ENCODE results near the gene CLEC18A. TPM values are rescaled to one million over a fixed set of nuclear protein-coding genes. Genes with fewer than 3 reads are reported as not detected.

Gene CLEC18A
- polyA plus RNA-seq, 2 of the 4 experiments (the other 2 are of a cell fraction), result 0.23 TPM; not detected in 1

DNA sequence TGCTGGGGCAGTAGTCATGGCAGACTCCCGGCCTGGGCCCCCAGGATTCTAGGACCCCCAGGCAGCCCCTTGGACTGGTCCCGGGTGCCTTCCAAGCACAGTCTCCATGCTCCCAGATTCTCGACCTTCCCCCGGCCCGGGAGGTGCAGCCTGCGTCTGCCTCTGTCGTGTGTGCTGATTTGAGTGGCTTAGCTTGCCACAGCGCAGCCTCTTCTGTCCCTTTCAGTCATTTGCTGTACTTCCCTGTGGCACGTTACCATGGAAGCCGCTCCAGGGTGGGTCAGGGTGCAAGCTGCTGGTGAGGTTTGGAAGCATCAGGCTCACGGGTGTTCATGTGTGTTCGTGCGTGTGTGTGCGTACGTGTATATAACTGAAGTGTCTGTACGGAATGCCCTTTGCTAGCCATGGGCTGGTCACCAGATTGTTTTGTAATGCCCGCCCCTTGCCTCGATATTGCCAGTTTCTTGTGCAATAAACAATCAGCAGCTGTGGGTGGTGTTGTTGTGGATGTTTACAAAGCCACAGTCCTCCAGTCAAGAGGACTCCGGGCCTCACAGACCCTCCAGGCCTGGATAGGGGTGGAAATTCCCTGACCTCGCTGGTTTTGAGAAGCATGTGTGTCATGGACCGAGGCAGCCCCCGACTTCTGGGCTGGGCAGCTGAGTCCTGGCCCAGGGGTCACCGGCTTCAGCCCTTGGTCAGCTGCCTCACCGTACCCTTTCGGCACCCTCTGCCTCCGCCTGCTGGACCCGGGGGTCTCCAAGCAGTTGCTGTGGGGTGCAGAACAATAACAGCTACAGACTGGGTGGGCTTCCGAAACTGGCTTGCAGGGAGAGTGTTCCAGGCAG is 9.7 kb upstream of the CLEC18A start:
- CTCF ChIA-PET, result interaction anchor here (6.5 to 17.7 kb wide), 2 partner anchors 12 to 143 kb away, joined by 55 to 288 read pairs; no protein-coding TSS in a partner anchor
- Histone ChIP-seq H3K4me3 (no peak overlapping the region), H3K9me3 (no peaks in the 10 kb centered on the region), H3K4me1 (no peaks in the 10 kb centered on the region), H3K4me2 (no peak overlapping the region), H3K27ac (no peak overlapping the region)
- POLR2A ChIA-PET, result no interaction called here
- no peak for FAIRE-seq
- WGBS (ENCODE audit: missing lambda C conversion rate), result 86% methylated on average over 25 of the region's 28 CpGs
- TF ChIP-seq, protein P1, sequence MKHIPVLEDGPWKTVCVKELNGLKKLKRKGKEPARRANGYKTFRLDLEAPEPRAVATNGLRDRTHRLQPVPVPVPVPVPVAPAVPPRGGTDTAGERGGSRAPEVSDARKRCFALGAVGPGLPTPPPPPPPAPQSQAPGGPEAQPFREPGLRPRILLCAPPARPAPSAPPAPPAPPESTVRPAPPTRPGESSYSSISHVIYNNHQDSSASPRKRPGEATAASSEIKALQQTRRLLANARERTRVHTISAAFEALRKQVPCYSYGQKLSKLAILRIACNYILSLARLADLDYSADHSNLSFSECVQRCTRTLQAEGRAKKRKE (CRISPR knock-in tag; IDR thresholded peaks at IDR 0.05; ENCODE audit: low read depth), result no peak
- TF ChIP-seq NPAS2 (CRISPR knock-in tag; IDR thresholded peaks at IDR 0.05; ENCODE audit: borderline replicate concordance) (no peak), ZNF302 (CRISPR knock-in tag; IDR thresholded peaks at IDR 0.05) (no peak), SMC3 (IDR thresholded peaks at IDR 0.05) (no peak), RFX5 (IDR thresholded peaks at IDR 0.05) (no peak), MYC (IDR thresholded peaks at IDR 0.05; ENCODE audit: borderline replicate concordance, low read length) (no peak), CEBPB (IDR thresholded peaks at IDR 0.05) (no peak), NR3C1 (IDR thresholded peaks at IDR 0.05) (no peak), CHD4 (IDR thresholded peaks at IDR 0.05; ENCODE audit: borderline replicate concordance) (no peak), JUNB (IDR thresholded peaks at IDR 0.05) (no peak), KDM5A (IDR thresholded peaks at IDR 0.05) (no peak), BHLHE40 (IDR thresholded peaks at IDR 0.05; ENCODE audit: low read depth, low read length) (no peak), HDAC2 (IDR thresholded peaks at IDR 0.05) (no peak), GATA3 (IDR thresholded peaks at IDR 0.05; ENCODE audit: borderline replicate concordance) (no peak)
- TF ChIP-seq, protein P2, sequence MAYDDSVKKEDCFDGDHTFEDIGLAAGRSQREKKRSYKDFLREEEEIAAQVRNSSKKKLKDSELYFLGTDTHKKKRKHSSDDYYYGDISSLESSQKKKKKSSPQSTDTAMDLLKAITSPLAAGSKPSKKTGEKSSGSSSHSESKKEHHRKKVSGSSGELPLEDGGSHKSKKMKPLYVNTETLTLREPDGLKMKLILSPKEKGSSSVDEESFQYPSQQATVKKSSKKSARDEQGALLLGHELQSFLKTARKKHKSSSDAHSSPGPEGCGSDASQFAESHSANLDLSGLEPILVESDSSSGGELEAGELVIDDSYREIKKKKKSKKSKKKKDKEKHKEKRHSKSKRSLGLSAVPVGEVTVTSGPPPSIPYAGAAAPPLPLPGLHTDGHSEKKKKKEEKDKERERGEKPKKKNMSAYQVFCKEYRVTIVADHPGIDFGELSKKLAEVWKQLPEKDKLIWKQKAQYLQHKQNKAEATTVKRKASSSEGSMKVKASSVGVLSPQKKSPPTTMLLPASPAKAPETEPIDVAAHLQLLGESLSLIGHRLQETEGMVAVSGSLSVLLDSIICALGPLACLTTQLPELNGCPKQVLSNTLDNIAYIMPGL (CRISPR knock-in tag; IDR thresholded peaks at IDR 0.05; ENCODE audit: borderline replicate concordance), result no peak
- TF ChIP-seq, protein P3, sequence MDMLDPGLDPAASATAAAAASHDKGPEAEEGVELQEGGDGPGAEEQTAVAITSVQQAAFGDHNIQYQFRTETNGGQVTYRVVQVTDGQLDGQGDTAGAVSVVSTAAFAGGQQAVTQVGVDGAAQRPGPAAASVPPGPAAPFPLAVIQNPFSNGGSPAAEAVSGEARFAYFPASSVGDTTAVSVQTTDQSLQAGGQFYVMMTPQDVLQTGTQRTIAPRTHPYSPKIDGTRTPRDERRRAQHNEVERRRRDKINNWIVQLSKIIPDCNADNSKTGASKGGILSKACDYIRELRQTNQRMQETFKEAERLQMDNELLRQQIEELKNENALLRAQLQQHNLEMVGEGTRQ (IDR thresholded peaks at IDR 0.05), result no peak
- no peak for DNase-seq (ENCODE audit: low read depth in 1 of 2, low spot score in 1 of 2)
- ATAC-seq, result no peak

DNA sequence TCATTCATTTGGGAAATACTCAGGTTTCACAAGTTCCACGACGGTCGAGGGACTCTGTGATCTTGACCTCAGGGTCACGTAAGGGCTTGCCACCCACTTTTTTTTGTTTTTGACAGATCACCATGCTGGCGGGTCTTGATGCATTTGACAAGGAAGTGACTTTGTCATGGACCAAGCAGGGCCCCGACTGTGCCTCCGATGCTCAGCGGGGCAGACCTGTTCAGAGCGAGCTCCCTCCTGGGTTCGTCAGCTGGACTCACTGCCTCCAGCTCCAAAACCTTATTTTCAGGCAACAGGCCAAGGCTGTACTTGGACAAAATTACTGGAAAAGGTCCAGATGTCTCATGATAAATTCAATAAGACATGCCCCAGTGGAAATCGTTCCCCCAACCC is 9.0 kb upstream of the CLEC18A start:
- FAIRE-seq, result no peak
- Histone ChIP-seq H3K4me1 (no peaks in the 10 kb centered on the region), H3K4me2 (no peak overlapping the region), H3K4me3 (no peak overlapping the region), H3K27ac (no peak overlapping the region), H3K9me3 (no peaks in the 10 kb centered on the region)
- TF ChIP-seq HOXB13 (CRISPR knock-in tag; IDR thresholded peaks at IDR 0.05; ENCODE audit: low read depth), result no peak
- TF ChIP-seq JUN (IDR thresholded peaks at IDR 0.05), result no peak
- TF ChIP-seq CBX2 (IDR thresholded peaks at IDR 0.05; ENCODE audit: borderline replicate concordance, low read depth), result no peak
- no peak for TF ChIP-seq POLR2A (IDR thresholded peaks at IDR 0.05; ENCODE audit: low read length)
- TF ChIP-seq MAZ (IDR thresholded peaks at IDR 0.05; ENCODE audit: borderline replicate concordance, low read depth, low read length), result no peak
- no peak for TF ChIP-seq ESRRA (IDR thresholded peaks at IDR 0.05; ENCODE audit: borderline replicate concordance, low read length)
- TF ChIP-seq RNF2 (IDR thresholded peaks at IDR 0.05; ENCODE audit: borderline replicate concordance, low read depth), result no peak
- TF ChIP-seq FOSB (CRISPR knock-in tag; IDR thresholded peaks at IDR 0.05), result no peak
- 89% methylated on average over 11 of the region's 11 CpGs for WGBS (ENCODE audit: missing lambda C conversion rate)
- CTCF ChIA-PET, result interaction anchor here (6.5 to 17.7 kb wide), 2 partner anchors 13 to 144 kb away, joined by 55 to 288 read pairs; no protein-coding TSS in a partner anchor
- POLR2A ChIA-PET, result no interaction called here
- no peak for DNase-seq (ENCODE audit: low read depth in 1 of 2, low spot score in 1 of 2)
- ATAC-seq, result no peak
